PFSK-1 (cell line): ENCODE results near the gene ITLN1.

Experiments
- FOXP2 ChIP-seq: optimal IDR thresholded peaks from 2 replicates; pipeline ENCODE3; 2011; ENCODE audit warnings: borderline replicate concordance, control low read depth, inconsistent platforms; ENCODE audit not compliant: insufficient read depth; ENCODE audit errors: extremely low read length, extremely low read depth
- POLR2AphosphoS5 ChIP-seq: IDR thresholded peaks from 2 replicates; pipeline ENCODE4 v1.6.1; 2012; ENCODE audit warnings: low read depth, mild to moderate bottlenecking, control low read depth, low read length, moderate library complexity
- REST ChIP-seq, 2 experiments: IDR thresholded peaks; 2 replicates each; pipeline versions ENCODE4 v1.6.1 to v1.8.0; 2011 to 2012; ENCODE audit warnings: low read depth in 2 of 2, low read length in 2 of 2, control low read depth in 1 of 2, inconsistent platforms in 1 of 2, mild to moderate bottlenecking in 1 of 2, moderate library complexity in 1 of 2; ENCODE audit not compliant: insufficient read depth in 1 of 2
- SIN3A ChIP-seq: IDR thresholded peaks from 2 replicates; pipeline ENCODE4 v1.6.1; 2012; ENCODE audit warnings: mild to moderate bottlenecking, low read length, moderate library complexity, borderline replicate concordance; ENCODE audit not compliant: insufficient read depth
- TAF1 ChIP-seq: IDR thresholded peaks from 2 replicates; pipeline ENCODE4 v1.6.1; 2012; ENCODE audit warnings: low read length, control low read depth, borderline replicate concordance; ENCODE audit not compliant: insufficient read depth

ITLN1 gene

DNA sequence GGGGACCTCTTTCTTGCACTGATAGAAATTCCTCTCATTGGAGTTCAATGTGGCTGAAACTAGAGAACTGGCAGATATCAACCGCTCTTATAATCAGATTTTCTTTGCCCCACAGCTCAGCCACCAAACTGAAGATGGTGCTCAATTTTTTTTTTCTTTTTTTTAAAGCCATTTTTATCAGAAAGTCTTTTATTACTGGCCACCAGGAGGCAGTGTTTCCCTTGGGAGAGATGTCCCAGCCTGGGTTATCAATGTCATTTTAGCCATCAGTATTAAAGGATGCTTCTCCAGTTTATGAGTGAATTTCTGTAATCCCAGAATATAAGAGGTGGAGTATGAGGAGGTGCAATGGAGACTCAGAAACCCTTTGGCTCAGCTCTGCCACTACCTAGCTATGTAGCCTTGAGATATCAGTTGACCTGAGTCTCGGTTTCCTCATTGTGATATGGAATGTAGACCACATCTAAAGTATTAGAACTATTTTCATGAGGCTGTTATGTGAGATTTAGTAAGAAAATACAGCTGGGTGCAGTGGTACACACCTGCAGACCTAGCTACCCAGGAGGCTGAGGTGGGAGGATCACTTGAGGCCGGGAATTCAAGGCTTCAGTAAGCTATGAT, 49.9 kb downstream of the ITLN1 start:
- TF ChIP-seq TAF1: no peak
- no peak for TF ChIP-seq REST (IDR thresholded peaks at IDR 0.05; ENCODE audit: insufficient read depth in 1 of 2, low read depth in 2 of 2, low read length in 2 of 2)
- TF ChIP-seq FOXP2: no peak
- TF ChIP-seq SIN3A: no peak
- no peak for TF ChIP-seq POLR2AphosphoS5

GRCh38 chr1:160830321-160831153, 54.4 kb downstream of the ITLN1 start:
- TF ChIP-seq REST (IDR thresholded peaks at IDR 0.05; ENCODE audit: insufficient read depth in 1 of 2, low read depth in 2 of 2, low read length in 2 of 2): no peak
- TF ChIP-seq TAF1: no peak
- TF ChIP-seq FOXP2: no peak
- TF ChIP-seq SIN3A: no peak
- TF ChIP-seq POLR2AphosphoS5: no peak

GRCh38 chr1:160829766-160830165, 55.2 kb downstream of the ITLN1 start:
- TF ChIP-seq TAF1: no peak
- no peak for TF ChIP-seq SIN3A
- no peak for TF ChIP-seq REST (IDR thresholded peaks at IDR 0.05; ENCODE audit: insufficient read depth in 1 of 2, low read depth in 2 of 2, low read length in 2 of 2)
- TF ChIP-seq POLR2AphosphoS5: no peak
- no peak for TF ChIP-seq FOXP2

GRCh38 chr1:160827418-160827817, 57.6 kb downstream of the ITLN1 start:
- no peak for TF ChIP-seq SIN3A
- TF ChIP-seq TAF1: no peak
- TF ChIP-seq POLR2AphosphoS5: no peak
- no peak for TF ChIP-seq FOXP2
- no peak for TF ChIP-seq REST (IDR thresholded peaks at IDR 0.05; ENCODE audit: insufficient read depth in 1 of 2, low read depth in 2 of 2, low read length in 2 of 2)
